GM19023 (cell line): ENCODE data around the gene WDR37.
"Not testable (repeated sequence)": the region's sequence is repeated elsewhere in the genome, so short reads cannot be mapped to it uniquely, and the experiment has no call there.

Experiments
- ATAC-seq: cut with Tn5 transposase; IDR thresholded peaks from one replicate; pipeline ENCODE4 v1.9.1; 2021; ENCODE audit warnings: mild to moderate bottlenecking, moderate library complexity; ENCODE audit not compliant: unreplicated experiment

The WDR37 gene

DNA sequence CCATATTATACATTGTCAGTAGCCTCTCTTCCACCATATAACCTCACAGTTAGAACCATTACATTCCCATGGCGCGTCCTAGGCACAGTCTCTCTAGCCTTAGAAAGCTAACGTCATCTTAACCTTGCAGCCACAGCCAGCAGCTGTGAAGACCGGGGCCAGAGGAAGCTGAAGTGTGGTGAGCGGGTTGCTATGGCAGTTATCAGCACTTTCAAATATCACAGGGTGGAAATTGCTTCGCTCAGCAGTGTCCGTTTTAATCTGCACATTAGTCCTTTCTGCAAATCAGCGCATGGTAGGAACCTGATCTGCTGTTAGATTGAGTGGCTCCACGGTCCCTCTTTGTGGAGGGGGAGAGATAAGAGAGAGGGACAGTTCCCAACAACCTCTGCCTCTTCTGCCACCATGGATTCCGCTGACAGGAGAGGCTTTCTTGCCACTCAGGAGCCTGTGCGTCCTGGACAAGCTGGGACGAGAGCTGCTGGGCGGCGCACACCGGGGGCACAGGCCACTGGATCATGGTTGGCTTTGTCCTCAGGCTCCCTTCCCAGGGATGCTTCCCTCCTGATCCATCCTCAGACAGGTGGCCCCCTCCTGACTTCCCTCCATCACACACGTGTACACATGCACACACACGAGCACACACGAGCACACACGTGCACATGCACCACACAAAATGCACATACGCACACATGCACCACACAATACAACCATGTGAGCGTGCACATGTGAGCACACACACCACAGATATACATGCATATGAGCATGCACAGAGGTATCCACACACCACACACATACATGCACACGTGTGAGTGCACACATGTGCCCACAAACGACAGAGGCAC lies 93.8 kb downstream of the WDR37 start:
- no peak for ATAC-seq

DNA sequence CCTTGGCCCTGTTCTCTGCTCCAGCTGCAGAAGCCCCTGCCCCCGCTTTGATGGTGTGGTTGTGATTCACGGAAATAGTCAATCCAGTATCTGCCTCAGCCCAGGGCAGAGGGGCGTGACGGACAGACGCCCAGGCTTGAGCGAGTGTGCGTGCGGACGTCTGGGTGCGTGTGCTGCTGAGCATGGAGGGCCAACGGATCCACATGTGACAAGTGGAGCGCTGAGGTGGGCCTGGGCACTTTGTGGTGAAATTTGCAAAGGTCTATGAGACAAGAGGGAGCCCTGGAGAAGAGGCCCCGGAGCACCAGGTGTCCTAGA lies 94.4 kb downstream of the WDR37 start:
- ATAC-seq, result no peak

DNA sequence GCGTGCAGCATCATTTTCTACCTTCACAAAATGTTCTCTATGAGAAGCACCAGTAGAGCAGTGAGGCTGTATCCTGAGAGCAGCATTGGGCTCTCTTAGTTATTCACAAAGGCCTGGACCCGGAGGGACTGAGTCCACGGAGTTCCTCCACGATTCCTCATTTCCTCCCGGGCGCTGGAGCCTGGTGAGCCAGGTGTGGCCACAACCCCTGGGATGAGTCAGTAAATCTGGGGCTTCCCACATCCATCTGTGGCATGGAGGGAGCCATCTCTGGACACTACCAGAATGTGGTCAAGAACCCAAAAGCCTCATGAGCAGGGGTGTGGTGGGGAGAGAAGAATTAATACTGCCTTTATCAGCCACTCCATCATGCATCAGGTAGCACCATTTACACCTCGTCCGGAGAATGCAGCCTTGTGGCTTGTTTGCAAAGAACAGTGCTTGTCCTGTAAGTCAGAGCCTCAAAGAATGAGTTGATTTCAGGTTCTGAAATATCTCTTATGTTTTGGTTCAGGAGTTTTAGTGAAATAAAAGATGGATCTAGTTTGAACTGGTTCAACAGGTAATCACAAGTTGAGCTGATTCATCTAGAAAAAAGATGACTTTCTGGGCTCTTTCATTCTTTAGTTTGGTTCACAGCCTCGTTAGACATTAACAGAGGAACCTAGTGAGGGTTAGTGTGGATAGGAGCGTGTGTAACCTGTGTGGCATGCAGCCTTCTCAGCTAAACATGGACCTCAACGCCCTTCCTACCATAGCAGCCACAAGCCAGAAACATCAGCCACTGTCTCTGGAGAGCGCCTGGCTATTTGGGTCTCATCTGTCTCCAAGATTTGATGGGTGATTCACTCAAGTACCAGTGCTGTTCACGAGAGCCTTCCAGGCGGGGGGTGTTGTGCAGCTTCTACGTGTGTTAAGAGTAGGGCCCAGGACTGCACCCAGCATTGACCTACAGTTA lies 95.2 kb downstream of the WDR37 start:
- no peak for ATAC-seq

DNA sequence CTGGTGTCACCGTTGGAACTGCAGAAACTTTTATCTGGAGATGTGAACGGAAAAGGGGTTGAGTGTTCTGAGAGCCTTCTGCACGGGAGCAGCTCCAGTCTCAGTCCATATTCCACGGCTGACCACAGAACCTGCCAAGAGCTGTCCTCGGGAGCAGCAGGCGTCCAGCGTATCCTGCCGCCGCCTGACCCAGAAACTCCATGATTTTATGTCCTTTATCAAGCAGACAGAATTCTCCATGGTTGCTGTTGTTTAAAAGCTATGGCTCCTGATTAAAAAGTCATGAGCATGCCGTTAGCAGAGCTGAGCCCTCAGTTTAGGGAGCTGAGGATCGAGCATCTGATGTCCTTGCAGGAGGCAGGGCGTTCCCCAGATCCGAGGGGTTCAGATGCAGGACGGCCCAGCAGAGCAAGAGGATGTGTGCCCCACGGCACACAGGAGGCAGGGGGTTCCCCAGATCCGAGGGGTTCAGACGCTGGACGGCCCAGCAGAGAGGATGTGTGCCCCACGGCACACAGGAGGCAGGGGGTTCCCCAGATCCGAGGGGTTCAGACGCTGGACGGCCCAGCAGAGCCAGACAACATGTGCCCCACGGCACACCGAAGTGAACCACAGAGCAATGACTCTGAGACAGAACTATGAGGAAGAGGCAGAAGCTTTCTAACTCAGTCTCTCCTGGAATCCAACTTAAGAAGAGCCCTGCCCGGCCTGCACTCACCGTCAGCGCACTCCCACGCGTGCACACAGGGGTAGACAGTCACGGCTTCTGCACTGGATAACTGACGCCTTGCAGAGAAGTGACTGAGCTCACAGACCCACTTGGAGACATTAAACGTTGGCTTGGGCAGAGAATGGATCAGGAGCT lies 96.4 kb downstream of the WDR37 start:
- ATAC-seq, result no peak

DNA sequence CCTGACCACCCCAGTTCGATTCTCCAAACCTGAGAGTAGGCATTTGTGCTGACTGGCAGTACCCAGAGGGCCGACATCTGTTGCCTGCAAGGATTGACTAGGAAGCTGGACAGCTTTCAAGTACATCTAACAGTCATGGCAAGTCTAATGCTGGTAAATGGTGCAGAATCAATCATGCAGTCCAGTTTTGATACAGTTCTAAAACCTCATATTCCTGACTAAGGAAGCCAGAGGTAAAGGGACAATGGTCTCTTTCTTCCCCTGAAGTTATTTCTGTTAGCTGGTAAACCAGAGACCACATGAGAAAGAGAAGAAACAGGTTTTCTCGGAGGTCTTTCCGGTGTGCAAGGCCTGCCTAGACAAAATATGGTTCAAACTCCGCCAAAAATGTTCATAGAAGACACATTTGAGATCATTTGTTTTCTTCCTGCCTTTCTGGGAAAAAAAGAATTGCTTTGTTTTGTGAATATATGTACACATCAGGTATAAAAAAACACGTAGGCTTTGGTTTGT lies 97.1 kb downstream of the WDR37 start:
- ATAC-seq, result no peak

DNA sequence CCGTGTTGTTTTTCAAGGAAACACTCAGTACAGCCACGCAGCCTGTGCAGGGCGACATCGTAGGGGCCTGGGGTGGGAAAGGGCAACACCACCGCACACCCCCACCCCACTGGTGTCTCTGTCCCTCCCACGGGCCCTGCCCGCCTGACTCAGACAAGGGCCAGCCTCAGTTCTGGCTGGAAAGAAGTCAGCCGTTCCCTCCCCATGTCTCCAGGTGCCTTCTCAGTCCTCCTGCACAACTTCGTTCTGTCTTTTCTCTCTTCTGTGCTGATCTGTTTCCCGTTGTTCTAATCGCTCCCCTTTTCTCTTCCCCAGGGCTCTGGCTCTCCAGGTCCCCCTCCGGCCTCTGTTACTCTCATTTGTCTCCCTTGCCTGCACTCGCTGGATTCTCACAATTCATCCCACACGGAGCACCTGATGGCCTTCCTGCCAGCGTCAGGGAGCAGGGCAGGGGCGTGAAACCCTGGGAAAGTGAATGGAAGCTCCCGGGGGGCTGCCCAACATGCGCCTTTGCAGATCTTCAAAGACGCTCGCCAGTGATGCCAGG lies 97.7 kb downstream of the WDR37 start:
- ATAC-seq, result no peak

DNA sequence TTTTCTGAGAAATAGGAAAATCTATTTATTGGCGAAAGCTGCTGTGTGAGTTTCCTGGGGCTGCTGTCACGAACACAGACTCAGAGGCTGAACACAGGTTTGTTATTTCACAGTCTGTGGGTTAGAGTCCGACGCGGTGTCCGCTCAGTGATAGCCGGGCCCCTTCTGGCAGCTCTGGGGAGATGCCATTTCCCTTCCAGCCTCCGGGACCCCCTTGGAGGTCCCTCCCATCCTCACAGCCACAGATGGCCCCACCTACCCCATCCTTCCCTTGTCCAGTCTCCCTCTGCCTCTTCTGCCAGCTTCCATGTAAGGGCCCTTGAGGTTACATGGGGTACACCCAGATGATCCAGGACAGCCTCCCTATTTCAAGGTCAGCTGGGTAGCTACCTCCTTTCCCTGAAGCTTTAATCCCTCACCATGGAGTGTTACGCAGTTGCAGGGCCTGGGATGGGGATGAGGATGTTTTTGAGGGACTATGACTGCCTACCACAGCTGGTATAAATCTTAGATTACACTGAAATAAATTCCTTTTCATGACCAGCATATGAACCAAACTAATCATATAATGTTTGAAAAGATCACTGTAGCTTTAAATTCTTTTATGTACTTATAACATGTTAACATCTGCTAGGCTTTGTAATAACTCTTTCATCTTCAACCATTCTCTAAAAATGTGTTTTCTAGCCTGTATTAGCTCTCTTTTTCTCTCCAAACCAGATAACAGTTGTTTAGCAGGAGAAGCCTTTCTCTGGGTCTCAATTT lies 98.5 kb downstream of the WDR37 start:
- no peak for ATAC-seq

DNA sequence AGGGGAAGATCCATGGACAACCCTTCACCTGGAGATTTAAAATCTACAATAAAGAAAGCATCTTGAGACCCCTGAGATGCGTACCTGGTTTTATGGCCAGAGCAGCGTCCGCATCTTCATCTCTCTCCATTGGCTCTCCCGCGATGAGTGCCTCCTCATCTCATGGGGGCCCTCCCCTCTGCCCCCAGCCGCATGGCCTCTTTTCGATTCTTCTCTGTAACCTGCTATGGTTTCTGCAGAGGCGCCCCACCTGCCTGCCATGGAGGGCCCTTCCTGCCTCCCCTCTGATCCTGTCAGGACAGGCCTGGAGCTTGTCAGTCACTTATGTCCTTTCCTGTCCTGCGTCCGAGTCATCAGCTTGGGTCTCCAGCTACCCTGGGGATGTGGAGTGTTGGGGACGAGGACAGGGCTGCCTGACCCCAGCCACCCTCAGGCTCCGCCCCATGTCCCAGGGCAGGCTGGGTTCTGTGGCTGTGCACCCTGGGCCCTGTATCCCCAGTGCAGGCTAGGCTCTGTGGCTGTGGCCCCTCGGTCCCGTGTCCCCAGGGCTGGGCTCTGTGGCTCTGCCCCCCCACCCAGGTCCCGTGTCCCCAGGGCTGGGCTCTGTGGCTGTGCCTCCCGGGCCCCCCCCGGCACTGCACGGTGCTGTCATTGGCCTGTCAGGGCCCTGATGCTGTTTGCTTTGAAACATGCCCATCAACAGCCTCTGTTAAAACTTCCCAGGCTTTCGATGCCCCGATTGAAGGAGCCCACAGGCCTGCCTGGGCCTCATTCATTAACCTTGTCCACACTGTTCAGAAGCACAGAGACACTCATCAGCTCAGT lies 99.8 kb downstream of the WDR37 start:
- no peak for ATAC-seq

DNA sequence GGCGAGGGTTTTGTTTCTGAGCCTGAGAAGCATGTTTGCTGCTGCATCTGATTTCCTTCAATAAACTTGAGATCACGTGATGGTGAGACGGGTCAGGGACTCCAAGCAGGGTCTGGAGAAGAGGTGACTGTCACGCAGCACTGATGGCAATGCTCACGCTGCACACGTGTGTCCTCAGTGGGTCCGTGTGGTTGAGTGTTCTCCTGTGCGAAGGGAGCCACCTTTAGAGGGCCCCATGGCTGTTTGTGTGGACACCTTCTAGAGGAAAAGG lies 100.4 kb downstream of the WDR37 start:
- no peak for ATAC-seq

DNA sequence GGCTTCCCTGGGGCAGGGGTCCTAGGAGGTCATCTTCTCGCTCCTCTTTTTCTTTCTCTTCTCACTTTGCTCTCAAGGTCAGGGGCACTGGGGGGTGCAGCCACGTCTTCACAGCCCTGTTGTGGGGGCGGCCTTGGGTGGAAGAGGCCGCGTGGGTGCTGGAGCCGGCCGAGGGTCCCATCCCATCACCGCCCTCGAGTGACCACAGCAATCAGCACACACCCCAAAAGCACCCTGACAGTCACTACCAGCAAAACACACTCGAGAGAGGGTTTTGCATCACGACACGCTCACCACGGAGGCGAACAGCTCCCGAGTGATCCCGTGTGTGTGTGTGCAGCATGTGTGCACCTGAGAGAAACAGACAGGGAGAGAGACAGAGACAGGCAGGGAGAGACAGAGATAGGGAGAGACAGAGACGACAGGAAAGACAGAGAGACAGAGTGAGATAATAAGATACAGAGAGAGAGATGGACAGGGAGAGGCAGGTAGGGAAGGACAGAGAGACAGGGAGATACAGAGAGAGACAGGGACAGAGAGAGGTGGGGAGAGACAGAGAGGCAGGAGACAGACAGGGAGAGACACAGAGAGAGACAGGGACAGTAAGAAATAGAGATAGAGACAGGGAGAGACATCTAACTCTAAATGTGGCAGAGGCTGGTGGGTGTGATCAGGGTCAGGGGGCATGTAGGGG lies 100.9 kb downstream of the WDR37 start:
- ATAC-seq, result no peak

DNA sequence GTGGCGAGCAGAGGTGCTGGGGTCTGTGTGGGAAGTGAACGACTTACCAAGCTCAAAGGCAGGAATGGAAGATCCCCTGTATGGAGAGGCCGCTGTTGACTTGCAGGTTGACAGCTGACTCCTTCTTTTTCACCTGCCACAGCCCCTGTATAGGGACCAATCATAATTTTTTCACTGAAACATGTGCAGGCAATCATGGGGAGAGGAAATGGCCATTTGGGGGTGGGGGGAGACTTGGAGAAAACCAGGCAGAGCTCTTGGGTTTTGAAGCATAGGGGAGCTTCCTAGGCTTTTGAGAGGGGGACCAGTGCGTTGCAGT lies 101.4 kb downstream of the WDR37 start:
- ATAC-seq, result no peak

DNA sequence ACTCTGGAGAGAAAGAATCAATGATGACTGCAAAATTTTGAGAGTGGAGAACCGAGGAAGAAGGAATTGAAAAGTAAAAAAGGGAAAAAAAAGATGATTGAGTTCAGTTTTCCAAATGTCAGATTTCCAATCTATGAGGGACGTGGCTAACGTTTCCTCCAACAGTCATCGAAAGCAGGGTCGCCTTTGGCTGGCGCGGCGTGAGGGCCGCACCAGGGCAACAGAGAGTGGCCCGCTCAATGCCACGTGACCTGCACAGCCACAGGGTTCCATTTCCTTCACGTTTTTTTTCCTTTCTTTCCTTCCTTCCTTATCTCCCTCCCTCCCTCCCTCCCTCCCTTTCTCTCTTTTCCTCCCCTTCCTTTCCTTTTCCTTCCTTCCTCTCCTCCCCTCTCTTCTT lies 101.9 kb downstream of the WDR37 start:
- ATAC-seq, result no peak

DNA sequence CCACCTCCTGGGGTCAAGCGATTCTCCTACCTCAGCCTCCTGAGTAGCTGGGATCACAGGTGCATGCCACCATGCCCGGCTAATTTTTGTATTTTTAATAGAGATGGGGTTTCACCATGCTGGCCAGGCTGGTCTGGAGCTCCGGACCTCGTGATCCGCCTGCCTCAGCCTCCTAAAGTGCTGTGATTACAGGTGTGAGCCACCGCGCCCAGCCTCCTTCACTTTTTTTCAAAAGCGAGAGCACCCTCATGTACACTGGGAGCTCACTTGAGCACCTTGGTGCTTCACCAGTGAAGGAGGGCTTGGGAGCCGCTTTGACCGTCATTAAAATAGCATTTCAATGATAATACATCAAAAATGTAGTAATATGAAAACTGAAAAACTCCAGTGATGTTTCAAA lies 102.4 kb downstream of the WDR37 start:
- ATAC-seq, result not testable (repeated sequence)

DNA sequence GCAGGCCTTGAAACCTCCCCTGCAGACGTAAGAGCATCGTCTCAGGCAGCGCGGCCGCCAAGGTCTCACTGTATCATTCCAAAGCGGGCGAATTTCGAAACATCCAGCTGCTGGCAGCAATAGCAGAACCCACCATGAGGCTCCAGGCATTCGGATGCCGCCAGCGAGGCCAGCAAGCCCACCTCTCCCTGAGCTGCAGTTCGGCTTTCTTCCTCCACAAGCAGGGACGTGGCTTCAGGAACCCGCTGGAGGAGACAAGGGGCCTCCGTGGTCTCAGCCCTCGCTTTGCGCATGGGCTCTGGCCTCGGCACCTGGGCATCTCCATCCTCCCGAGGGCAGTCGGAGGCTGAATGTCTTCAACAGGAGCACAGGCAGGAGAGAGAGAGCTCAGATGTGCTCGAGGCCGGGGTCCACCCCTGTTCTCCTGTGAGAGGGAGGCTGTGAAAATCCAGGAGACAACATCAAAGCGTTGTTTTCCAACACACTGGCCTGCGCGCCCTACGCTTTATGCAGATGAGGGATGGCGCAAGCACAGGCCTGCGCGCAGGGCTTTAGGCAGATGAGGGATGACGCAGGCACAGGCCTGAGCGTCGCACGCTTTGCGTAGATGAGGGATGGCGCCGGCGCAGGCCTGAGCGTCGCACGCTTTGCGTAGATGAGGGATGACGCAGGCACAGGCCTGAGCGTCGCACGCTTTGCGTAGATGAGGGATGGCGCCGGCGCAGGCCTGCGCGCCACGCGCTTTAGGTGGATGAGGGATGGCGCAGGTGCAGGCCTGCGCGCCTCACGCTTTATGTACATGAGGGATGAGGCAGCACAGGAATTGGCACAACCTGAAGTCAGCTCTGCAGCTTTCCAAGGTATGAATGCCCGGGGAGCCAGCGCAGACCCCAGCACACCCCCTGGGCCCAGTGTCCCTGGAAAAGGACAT lies 103.2 kb downstream of the WDR37 start:
- no peak for ATAC-seq

DNA sequence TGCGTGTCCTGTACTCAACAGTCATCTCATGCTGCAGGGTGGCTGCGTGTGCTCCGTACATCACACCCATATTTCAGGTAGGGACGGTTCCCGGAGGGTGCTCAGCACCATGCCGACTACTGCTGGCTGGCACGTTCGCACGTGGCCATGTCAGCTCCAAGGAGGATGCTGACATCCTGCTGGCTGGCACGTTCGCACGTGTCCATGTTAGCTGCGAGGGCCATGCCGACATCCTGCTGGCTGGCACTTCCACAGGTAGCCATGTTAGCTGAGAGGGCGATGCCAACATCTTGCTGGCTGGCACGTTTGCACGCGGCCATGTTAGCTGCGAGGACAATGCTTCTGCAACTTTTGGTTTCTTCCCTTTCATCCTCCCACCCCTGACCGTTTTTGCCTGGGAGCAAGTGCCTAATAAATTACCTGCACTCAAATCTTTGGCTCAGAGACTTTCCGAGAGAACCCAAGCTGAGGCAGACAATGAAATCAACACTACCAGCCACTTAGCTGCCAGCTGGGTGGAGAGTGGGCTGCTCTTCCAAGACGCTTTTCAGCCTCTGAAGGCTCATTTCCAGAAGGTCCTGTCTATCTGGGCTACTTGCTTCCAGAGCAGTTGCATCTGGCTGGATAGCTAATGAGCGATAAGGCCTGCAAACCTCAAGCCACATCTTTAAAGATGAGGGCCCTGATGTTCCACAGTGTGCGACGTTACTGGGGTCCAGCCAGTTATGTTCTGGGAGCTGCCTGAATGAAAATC lies 104.6 kb downstream of the WDR37 start:
- no peak for ATAC-seq

DNA sequence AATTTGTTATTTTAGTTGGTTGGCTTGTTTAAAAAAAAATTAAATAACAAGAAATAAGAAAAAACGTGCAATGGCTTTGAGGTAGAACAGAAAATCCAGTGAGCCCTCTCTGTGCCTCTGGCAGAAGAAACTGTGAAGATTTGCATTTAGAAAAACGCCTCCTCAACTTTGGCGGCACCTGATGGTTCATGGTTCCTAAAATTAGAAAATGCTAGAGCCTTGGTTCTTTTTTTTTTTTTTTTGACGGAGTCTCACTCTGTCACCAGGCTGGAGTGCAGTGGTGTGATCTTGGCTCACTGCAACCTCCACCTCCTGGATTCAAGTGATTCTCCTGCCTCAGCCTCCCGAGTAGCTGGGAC lies 105.1 kb downstream of the WDR37 start:
- ATAC-seq, result not testable (repeated sequence)
